HG03095 (cell line): Measurements from ENCODE around the gene SDK1.

Experiments
- ATAC-seq: cut with Tn5 transposase; IDR thresholded peaks from one replicate; pipeline ENCODE4 v1.9.1; 2021; ENCODE audit warnings: moderate library complexity; ENCODE audit not compliant: unreplicated experiment

Gene SDK1

DNA sequence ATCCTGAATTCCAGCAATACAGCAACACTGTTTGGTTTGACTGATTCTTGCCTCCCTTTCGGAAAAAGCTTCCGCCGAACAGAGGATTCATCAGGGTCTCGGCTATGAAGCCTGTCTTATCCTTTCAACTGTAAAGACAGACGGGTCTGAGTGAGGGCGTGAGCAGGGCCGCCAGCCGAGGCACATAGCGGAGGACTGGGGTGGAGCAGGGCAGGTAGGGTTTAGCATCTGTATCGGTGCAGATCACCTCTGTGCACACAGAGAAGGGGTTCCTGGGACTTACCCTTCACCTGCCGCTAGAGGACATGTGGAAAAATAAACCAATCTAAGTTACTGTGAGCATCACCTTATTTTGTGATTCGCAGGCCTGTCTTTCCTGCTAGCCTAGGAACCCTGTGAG lies 724.2 kb downstream of the SDK1 start:
- ATAC-seq: no peak

DNA sequence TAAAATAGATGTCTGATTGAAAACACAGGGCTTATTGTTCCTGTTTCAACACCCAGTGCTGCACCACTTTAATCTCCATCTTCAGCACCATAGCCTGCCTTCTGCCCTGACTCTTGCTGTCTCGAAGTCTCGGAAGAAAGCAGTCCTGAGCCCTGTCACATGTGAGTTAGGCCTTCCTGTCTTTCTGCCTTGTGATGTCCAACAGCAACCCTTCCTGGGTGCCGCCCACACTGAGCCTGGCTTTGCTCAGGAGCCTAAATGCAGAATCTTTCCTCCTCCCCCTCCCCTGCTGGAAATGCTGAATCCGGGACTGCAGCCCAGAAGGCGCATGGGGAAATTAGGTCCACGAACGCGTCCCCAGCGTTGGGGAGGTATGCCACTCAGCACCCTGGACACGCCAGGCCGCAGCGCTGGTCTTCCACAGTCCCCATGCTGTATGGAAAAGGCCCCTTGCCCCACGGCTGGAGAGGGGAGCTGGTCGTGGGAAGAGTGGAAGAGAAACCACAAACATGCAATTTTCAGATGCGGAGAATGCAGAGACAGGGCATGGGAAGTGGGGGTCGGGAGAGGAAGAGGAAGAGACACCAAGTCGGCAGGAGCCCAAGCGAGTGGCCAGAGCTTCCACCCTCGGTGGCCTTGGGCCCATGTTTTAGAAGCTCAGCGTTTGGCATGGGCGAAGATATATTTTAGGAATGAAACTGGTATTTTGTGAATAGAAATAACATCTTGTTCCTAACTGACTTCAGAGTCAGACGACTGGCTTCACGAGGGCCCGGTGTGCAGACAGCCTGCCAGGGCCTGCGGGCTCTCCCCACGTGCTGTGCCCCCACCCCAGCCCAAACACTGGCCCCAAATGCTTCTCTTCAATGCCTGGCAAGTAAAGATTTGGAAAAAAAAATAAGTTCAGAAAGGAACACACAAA lies 724.9 kb downstream of the SDK1 start:
- no peak for ATAC-seq

DNA sequence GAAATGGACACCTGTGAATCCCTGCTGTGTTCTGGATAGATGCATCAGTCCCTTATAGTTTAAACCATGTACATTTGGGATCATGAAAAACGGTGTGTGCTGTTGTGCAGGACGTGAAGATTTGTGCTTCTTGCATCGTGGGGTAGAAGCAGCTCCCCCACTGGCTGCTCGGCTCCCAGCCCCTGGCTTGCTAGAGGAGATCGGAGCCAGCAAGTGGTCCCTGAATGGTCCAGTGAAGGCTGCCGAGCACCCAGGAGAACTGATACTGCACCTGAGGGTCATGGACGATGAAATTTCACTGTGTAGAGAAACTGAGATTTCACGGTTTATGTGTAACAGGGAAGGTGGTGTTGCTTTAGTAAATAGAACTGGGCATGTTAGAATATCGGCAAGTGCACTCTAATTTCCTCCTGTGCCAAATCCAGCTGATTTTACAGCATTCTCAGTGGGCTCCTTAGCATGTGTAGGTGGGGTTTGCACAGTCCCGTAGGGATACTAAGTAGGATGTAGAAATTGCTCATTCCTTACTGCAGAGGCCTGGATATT lies 726.0 kb downstream of the SDK1 start:
- no peak for ATAC-seq

DNA sequence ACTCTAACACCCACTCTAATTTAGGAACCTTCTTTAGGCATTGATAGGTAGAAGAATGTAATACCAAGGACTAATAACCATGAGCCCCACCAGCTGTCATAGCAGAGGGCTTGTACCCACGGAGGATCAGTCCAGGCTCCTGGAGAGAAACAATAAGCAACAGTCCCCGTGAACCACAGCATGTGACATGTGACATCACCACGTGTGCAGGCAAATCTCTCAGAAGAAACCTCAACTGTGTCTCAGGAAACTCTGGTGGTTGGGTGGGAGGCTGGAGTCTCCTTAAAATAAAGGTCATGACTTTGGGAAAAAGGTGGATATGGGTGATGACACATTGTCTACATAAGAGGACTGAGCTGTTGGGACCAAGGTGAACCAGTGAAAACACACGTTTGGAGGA lies 727.2 kb downstream of the SDK1 start:
- no peak for ATAC-seq

DNA sequence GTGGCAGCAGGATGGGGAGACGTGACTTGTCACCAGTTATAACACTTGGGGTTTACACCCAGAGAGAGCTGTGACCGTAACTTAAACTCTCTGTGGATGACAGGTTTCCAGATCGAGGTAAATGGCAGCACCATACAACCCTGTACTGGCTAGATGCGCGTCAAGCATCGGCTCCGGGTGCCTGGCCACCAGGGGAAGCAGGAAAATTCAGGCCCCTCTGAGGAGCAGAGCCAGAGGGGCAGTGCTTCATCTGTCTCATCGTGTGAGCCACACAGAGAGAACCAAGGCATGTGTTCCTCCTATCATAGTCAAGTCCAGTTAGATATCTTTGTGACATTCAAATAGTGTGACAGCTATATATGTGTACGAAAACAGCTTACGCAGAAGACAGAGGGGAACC lies 728.9 kb downstream of the SDK1 start:
- ATAC-seq: no peak

DNA sequence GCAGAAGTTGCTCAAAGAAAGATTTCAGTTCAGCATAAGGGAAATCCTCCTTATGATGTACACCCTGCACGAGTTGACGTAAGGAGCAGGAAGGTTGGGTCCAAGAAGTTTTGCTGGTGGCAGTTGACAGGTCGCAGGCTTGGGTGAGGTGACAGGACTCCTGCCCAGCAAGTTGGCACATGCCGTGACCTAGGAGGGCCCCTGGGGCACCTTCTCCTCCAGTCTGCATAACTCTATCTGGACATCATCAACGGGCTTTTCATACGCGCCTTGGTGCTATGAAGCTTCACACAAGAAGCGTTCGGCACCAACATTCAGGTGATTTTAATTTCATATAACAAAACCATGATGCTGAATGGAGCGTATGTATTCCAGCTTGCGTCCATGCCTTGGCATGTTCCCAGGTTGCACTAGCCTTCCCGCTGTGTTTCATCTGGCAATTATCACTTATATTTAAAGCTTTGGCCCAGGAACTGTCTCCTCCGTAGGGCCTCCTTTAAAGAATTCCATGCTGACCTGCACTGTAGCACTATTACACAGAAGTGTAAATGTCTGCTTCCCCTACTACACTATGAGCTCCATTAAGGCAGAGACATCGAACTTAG lies 729.4 kb downstream of the SDK1 start:
- ATAC-seq: no peak

DNA sequence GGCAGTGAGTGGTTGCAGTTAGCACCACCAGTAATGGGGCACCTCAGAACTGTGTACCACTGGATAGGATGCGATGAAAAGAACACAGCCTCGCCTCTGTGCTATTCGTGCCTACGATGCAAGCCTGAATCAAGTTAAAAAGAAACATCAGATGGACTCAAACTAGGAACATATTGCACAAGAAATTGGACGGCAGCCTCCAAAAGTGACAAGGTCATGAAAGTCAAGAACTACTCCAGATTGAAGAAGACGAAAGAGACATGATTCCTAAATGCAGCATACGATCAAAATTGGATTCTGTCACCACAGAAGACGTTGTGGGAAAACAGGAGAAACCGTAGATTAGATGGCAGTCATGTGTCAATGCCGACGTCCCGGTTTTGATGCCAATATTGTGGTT lies 732.9 kb downstream of the SDK1 start:
- ATAC-seq: no peak

DNA sequence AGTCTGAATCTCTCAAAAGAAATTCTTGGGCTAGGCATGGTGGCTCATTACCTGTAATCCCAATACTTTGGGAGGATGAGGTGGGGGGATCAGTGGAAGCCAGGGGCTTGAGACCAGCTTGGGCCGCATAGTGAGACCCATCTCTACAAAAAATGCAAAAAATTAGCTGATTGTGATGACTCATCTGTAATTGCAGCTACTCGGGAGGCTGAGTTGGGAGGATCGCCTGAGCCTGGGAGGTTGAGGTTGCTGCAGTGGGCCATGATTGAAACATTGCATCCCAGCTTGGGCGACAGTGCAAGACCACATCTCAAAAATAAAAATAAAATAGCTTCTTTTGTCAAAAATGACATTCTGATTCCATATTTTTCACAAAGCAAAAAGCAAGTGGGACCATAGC lies 736.3 kb downstream of the SDK1 start:
- ATAC-seq: no peak

DNA sequence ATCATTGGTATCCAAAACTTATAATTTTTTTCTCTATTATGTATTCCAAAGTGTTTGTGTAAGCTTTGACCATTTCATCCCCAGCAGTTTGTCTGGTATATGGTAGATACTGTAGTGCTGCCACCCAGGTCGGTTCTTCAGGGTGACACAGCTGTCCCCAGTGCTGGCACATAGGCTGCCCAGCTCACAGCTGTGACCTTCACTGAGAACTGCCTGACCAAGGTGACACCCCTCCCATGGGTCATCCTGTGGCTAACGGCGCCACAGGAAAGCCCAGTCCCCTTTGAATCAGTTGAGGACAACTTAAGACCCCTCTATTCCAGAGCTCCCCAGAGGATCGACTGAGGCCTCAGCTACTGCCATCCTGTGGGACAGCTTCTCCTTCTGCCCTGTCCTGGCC lies 736.8 kb downstream of the SDK1 start:
- no peak for ATAC-seq

DNA sequence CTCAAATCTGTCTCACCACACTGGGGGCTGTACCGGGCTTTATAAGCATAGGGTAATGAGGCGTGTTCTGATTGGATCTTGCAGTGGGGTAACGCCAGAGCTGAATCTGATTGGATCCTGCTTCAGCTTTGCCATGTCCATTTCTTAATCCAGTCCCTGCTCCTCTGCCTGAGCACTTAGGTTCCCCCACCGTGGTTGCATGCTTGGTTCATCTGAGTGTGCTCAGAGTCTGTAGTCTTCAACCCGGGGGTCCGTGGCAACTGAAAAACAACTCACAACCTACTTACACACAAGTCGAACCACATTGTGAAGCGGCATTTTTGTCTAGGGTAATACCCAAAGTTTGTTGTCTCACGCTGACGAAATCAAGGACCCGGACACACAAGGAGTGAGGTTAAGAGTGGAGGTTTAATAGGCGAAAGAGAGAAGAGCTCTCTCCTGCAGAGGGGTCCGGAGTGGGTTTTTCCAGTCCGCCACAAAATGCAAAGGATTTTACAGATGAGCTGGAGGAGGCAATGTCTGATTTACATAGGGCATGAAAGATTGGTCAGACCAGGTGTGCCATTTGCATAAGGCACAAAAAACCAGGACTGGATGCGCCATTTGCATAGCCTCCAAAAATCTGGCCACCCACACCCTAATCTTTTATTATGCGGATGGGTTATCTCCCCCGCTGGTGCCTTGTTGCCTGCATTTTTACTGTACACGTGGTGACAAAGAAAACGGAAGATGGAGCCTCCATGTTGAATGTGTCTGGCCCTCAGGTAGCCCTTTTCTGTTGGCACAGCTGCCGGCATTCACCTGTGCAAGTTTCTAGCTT lies 739.3 kb downstream of the SDK1 start:
- ATAC-seq: no peak

DNA sequence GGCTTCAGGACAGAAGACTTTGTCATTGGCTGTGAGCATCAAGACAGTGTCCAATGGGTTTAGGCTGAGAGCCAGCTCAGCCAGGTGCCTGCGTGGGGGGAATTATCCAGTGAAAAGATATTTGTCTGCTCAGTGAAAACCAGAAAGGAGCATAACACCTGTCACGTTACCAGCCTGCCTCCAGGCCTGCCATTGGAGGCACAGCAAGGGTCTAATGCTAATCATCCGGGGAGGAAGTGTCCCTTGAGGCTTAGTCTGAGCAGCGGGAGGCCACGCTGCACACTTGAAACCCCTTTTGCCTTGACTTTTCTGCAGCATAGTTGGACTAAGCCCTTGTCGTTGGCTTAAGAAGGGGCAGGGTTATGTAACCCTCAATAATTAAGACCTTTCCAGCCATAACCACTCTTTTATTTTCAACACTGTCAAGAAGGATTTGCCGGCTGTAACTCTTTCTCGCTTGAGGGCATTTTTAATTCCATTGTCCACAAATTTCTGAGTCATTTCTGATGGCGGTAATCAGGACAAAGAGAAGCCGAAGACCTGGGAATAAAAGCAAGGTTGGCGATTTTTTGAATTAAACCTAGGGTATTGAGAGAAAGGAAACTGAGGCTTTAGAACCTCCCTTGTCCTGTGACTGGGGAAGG lies 741.5 kb downstream of the SDK1 start:
- no peak for ATAC-seq

DNA sequence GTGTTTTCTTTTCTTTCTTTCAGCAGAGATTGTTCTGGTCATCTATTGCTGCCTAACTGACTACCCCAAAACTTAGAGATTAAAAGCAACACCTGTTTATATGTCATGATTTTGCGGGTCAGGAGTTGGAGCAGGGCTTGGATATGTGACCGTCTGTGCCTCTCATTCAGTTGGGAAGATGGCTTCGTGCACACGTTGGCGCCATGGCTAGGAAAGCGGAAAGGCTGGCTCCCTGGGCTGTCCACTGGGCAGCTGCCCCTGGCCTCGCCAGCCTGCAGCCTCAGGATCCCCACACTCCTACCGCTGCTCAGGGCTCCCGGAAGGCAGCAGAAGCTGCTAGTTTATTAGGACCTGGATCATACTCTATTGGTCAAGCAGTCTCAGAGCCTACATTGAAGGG lies 742.9 kb downstream of the SDK1 start:
- ATAC-seq: no peak

DNA sequence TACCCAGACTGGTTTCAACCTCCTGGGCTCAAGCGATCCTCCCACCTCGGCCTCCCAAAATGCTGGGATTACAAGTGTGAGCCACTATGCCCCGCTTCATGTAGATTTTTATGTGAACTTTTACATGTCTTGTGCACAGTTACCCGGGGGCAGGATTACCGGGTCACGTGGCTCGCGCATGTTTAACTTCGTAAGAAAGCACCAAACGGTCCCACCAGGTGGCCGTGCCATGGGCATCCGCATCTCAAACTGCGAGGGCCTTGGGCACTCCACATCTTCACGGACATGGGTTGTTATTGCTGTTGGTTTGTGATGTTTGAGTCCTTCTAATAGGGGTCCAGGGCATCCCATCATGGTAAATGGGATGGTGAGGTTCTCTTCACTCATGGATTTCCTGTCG lies 744.4 kb downstream of the SDK1 start:
- ATAC-seq: no peak

DNA sequence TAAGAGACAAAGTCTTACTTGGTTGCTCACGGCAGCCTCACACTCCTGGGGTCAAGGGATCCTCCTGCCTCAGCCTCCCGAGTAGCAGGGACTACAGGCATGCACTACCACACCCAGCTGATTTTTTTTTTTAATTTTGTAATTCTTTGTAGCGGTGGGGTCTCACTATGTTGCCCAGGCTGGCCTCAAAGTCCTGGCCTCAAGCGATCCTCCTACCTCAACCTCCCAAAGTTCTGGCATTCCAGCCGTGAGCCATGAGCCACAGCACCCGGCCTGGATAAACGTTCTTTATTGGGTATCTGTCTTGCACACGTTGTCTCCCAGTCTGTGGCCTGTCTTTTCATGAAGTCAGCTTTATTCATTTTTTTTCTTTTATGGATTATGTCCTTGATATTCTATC lies 744.9 kb downstream of the SDK1 start:
- no peak for ATAC-seq

DNA sequence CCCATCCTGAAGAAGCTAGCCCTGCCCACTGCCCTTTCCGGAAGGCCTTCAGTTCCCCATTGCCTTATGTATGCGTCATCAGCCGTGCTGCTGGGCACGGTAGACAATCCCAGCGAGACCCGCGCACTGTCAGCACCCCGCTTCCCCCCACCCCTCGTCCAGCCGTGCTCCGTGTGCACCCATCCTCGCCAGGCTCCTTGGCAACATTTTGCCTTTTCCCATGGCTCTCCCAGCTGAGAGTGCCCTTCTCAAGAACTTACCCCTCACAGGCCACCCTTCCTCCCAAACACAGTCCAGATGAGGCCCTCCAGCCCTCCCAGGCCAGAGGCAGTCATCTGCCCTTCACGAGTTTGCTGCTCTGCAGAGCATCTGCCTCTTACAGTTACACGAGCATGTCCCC lies 747.3 kb downstream of the SDK1 start:
- ATAC-seq: no peak

DNA sequence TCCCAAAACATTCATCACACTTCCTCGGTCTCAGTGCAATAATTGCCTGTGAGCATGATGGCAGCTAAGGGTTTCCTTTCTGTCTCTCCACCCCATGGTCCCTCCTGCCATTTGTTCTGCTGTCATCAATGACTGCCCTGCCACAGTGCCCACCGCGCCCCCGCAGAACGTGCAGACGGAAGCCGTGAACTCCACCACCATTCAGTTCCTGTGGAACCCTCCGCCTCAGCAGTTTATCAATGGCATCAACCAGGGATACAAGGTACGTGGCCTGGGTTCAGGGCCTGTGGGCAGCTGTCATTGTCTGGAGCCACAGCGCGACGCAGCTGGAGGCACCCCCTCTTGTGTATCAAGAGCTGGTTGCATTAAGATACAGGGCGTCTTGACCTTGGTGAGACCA lies 748.1 kb downstream of the SDK1 start:
- ATAC-seq: no peak

DNA sequence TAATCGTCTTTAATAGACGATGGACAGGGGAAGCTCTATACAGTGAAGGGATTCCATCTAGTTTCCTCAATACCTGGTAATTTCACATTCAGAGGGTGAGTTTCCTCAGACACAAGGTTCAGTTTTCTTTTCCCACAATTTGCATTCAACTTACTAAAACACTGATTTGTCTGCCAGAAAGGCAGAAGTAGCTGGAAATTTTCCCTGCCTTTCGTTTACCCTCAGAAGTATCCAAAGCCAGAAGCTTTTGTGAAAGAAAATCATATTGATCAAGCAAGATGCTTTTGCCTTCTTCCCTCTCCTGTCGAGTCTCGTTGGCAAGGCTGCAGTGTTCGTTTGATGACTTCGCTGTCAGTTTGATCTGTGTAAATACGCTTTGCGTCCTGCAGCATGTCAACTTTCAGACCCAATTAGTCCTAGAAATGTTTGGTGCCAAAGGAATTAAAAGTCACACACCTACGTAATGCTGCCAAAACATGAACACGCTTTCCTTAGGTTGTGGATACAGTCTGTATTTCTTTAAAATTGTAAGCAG lies 749.1 kb downstream of the SDK1 start:
- no peak for ATAC-seq

DNA sequence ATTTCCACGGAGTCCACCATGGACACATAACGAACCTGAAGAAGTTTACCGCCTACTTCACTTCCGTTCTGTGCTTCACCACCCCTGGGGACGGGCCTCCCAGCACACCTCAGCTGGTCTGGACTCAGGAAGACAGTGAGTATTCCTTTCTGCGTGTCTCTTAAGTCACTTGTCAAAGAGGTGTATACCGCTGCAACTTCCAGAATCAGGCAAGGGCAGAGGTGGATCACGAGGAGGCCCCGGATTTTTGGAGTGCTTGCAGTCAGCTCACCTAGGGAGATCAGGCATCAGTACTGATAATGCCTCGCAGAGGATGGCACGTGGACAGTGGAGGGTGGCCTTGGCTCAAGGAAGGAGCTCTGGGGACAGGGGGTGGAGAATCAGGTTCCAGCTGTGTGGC lies 750.6 kb downstream of the SDK1 start:
- ATAC-seq: no peak

DNA sequence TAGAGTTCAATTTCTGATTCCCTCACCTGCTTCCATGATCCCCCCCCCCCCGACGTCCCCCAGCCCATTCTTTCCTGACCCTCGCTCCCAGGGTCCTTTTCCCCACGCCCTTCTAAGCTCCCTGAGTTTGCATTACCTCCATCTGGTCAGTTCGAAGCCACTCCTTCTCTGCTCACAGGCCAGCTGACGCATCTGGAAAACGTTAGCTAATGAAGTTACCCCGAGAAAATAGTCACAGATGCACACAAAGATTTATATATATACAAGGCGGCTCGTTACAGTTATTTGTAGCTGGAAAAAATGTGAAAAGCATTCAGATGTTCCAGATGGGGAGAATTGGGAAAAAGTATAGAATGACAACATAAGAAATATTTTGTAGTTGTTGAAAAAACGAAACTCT lies 751.1 kb downstream of the SDK1 start:
- no peak for ATAC-seq

DNA sequence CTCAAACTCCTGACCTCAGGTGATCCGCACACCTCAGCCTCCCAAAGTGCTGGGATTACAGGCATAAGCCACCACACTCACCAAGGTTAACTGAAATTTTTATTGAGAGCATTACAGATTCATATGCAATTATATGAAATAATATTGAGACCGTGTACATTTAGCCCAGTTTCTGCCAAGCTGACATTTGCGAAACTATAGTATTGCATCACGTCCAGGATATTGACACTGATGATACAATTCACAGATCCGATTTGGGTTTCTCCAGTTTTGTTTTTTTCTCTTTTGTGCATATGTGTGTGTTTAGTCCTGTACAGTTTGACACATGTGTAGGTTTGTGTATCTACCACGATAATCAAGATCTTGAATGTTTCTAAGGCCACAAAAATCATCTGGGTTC lies 753.1 kb downstream of the SDK1 start:
- no peak for ATAC-seq
